Liver (tissue), 9 donors: ENCODE results near the gene MN1. TPM values are rescaled to one million over a fixed set of nuclear protein-coding genes. Genes with fewer than 3 reads are reported as not detected.

Experiments
- DNase-seq: peaks from one replicate; pipeline ENCODE4 v3.0.0-alpha.2; 2017; ENCODE audit warnings: low spot score
- H3K27ac ChIP-seq, 2 donors: one replicate each; pipeline ENCODE4 v1.7.0; 2013; ENCODE audit warnings: inconsistent platforms in 2 of 2, low read length in 2 of 2, control low read depth in 1 of 2, low read depth in 1 of 2, mild to moderate bottlenecking in 1 of 2
- H3K27me3 ChIP-seq, 4 donors: one replicate each; pipeline versions ENCODE4 v1.6.1 to v1.7.0; 2013; ENCODE audit warnings: low read length in 3 of 4, inconsistent platforms in 1 of 4, mild to moderate bottlenecking in 1 of 4, moderate library complexity in 1 of 4; ENCODE audit not compliant: control insufficient read depth in 4 of 4, insufficient read depth in 4 of 4
- H3K36me3 ChIP-seq, 4 donors: one replicate each; pipeline versions ENCODE4 v1.6.1 to v1.7.0; 2013; ENCODE audit warnings: low read length in 3 of 4, mild to moderate bottlenecking in 3 of 4, low read depth in 1 of 4, moderate library complexity in 1 of 4; ENCODE audit not compliant: control insufficient read depth in 4 of 4, insufficient read depth in 3 of 4
- H3K4me1 ChIP-seq, 4 donors: one replicate each; pipeline versions ENCODE4 v1.6.1 to v1.7.0; 2013; ENCODE audit warnings: low read length in 3 of 4, mild to moderate bottlenecking in 3 of 4, moderate library complexity in 1 of 4; ENCODE audit not compliant: control insufficient read depth in 4 of 4, insufficient read depth in 4 of 4
- H3K4me3 ChIP-seq, 3 donors: one replicate each; pipeline versions ENCODE4 v1.6.1 to v1.7.0; 2013; ENCODE audit warnings: low read length in 3 of 3, control low read depth in 1 of 3, low read depth in 1 of 3, mild to moderate bottlenecking in 1 of 3
- H3K9ac ChIP-seq, 2 donors: one replicate each; pipeline ENCODE4 v1.7.0; 2013; ENCODE audit warnings: low read length in 2 of 2, mild to moderate bottlenecking in 2 of 2, moderate library complexity in 2 of 2, control low read depth in 1 of 2, low read depth in 1 of 2
- H3K9me3 ChIP-seq, 4 donors: one replicate each; pipeline versions ENCODE4 v1.6.1 to v1.7.0; 2013; ENCODE audit warnings: low read length in 3 of 4; ENCODE audit not compliant: control insufficient read depth in 4 of 4
- CTCF ChIP-seq: fragments of 150-350 bp; IDR thresholded peaks from 2 replicates; pipeline ENCODE4 v1.5.1; 2017; ENCODE audit warnings: improper control_type of control experiment, low read depth, low read length; ENCODE audit not compliant: missing input control
- EGR1 ChIP-seq, 2 donors: IDR thresholded peaks; 2 replicates each; pipeline ENCODE4 v1.6.1; 2016 to 2018; ENCODE audit warnings: antibody characterized with exemption in 2 of 2, low read depth in 2 of 2
- FOXA1 ChIP-seq: IDR thresholded peaks from 2 replicates; pipeline ENCODE4 v1.6.1; 2016; ENCODE audit warnings: antibody characterized with exemption
- GABPA ChIP-seq, 2 donors: IDR thresholded peaks in 1 of 2; conservative IDR thresholded peaks in 1 of 2; 2 replicates each; pipeline ENCODE4 v1.6.1; 2016; ENCODE audit warnings: antibody characterized with exemption in 2 of 2, mild to moderate bottlenecking in 1 of 2, moderate library complexity in 1 of 2
- HNF4A ChIP-seq, 2 donors: conservative IDR thresholded peaks; 2 replicates each; pipeline ENCODE4 v1.6.1; 2016; ENCODE audit warnings: antibody characterized with exemption in 2 of 2, mild to moderate bottlenecking in 2 of 2
- JUND ChIP-seq, 2 donors: IDR thresholded peaks; 2 replicates each; pipeline ENCODE4 v1.6.1; 2016; ENCODE audit warnings: antibody characterized with exemption in 2 of 2
- MAX ChIP-seq: IDR thresholded peaks from 2 replicates; pipeline ENCODE4 v1.6.1; 2016; ENCODE audit warnings: antibody characterized with exemption
- REST ChIP-seq: IDR thresholded peaks from 2 replicates; pipeline ENCODE4 v1.6.1; 2016; ENCODE audit warnings: antibody characterized with exemption, mild to moderate bottlenecking
- TAF1 ChIP-seq: conservative IDR thresholded peaks from 2 replicates; pipeline ENCODE4 v1.6.1; 2016; ENCODE audit warnings: antibody characterized with exemption, mild to moderate bottlenecking
- YY1 ChIP-seq: IDR thresholded peaks from 2 replicates; pipeline ENCODE4 v1.6.1; 2016; ENCODE audit warnings: antibody characterized with exemption, mild to moderate bottlenecking
- ZBTB33 ChIP-seq: IDR thresholded peaks from 2 replicates; pipeline ENCODE4 v1.6.1; 2016; ENCODE audit warnings: antibody characterized with exemption
- WGBS: extraction: QIAGEN DNeasy Blood & Tissue Kit; methylation state at CpG from one replicate; pipeline ENCODE4 v1.1.7; 2013; 5-methylcytosine and 5-hydroxymethylcytosine counted together
- polyA plus RNA-seq, 2 donors: library from polyadenylated mRNA; stranded (reverse) in 1 of 2; unstranded in 1 of 2; fragments of 200-250 nt in 1 of 2; fragments of >200 nt in 1 of 2; fragmentation: Nextera tagmentation in 1 of 2; extraction: Ambion mirVana in 1 of 2; gene quantifications; one replicate each; pipeline versions ENCODE4 v1.2.1 to v1.2.3, GENCODE V29; 2013 to 2015
- total RNA-seq, 2 donors: library from RNA; depleted of rRNA; stranded (reverse); fragments of >200 nt; gene quantifications; one replicate each; pipeline ENCODE4 v1.2.3, GENCODE V29; 2014
- donor health status: healthy.
- donor health status: healthy.
- donor health status: healthy.
- donor health status: healthy.
- donor health status: healthy.

Gene MN1
- total and polyA plus RNA-seq, 4 donors, result 0.10 to 0.33 (median 0.21) TPM

- DNase-seq, result no peak
- no peak for TF ChIP-seq YY1
- TF ChIP-seq GABPA (IDR thresholded peaks at IDR 0.05 in 1 of 2, conservative IDR thresholded peaks at IDR 0.05 in 1 of 2), result no peak
- no peak for TF ChIP-seq REST
- TF ChIP-seq HNF4A (conservative IDR thresholded peaks at IDR 0.05), result no peak
- no peak for TF ChIP-seq TAF1
- no peak for TF ChIP-seq EGR1 (IDR thresholded peaks at IDR 0.05; ENCODE audit: low read depth in 2 of 2)
- no peak for TF ChIP-seq CTCF
- TF ChIP-seq FOXA1, result no peak
- no peak for TF ChIP-seq ZBTB33
- TF ChIP-seq MAX, result no peak
- Histone ChIP-seq H3K9me3 (no peaks in the 10 kb centered on the region), H3K9ac (no peak overlapping the region), H3K4me1 (no peaks in the 10 kb centered on the region), H3K27ac (no peak overlapping the region), H3K36me3 (no peaks in the 10 kb centered on the region), H3K4me3 (no peak overlapping the region), H3K27me3 (no peaks in the 10 kb centered on the region)
- WGBS, result 94% methylated on average over 5 of the region's 5 CpGs
Measured at GRCh38 chr22:27752141-27752540, 49.4 kb downstream of the MN1 start.

- no peaks in the 10 kb centered on the region for H3K27me3 ChIP-seq
- no peak overlapping the region for H3K27ac ChIP-seq
- no peak for DNase-seq
- H3K9ac ChIP-seq, result no peak overlapping the region
- H3K4me1 ChIP-seq, result no peaks in the 10 kb centered on the region
- no peak overlapping the region for H3K4me3 ChIP-seq
- TF ChIP-seq JUND (IDR thresholded peaks at IDR 0.05), result no peak
- no peak for TF ChIP-seq FOXA1
- peaks cover 0 to 2% (median 0%) of the 10 kb centered on the region in 4 donors for H3K9me3 ChIP-seq
- H3K36me3 ChIP-seq, result no peaks in the 10 kb centered on the region
- 83% methylated on average over 9 of the region's 9 CpGs for WGBS
Measured at GRCh38 chr22:27751277-27752070, 50.1 kb downstream of the MN1 start.
